Stimulated activated CD4-positive, alpha-beta T cell treated with anti-CD3 and anti-CD28 coated beads, TNF-alpha, amount 100 ng/mL, for 24 hours (primary cell): ENCODE results near the gene MEGF9.
A peak's percentile ranks its signal among the peaks of the same experiment; 100 is the strongest.
"Not testable (repeated sequence)": the region's sequence is repeated elsewhere in the genome, so short reads cannot be mapped to it uniquely, and the experiment has no call there.

Experiments
- DNase-seq, 3 experiments: peaks; one replicate each; pipeline ENCODE4 v3.0.0-alpha.2; 2020; ENCODE audit warnings: low read depth in 3 of 3

MEGF9 gene

GRCh38 chr9:120714088-120714845, at the start of gene MEGF9:
MEGF9 (minus strand) TSS chr9:120714470; CDS start chr9:120714358, 112 bp downstream.
- DNase-seq = peak; percentile 90 to 97 (median 94)

DNA sequence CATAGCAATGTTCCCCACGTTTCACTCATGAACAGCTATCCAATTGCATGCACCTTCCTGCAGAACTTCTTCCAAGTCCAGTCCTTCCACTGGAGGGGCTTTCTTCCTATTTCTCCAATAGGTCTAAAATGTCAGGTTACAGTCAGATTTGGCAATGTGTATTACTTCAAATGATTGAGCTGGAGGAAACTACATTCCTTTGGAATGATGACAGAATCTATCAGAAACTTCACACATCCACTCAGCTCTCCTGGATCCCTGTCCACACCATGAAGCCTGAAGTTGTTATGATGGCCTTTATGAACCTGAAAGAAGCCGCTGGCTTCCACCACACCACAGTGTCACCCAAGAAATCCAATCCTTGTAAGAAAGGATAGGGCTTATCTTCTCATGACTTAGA, 46.7 kb upstream of the MEGF9 start:
- no peak for DNase-seq

- DNase-seq = no peak
Observed at GRCh38 chr9:120759755-120760400, 45.6 kb upstream of the MEGF9 start.

- DNase-seq = no peak
Observed at GRCh38 chr9:120758544-120758943, 44.3 kb upstream of the MEGF9 start.

GRCh38 chr9:120757026-120757913, 43.0 kb upstream of the MEGF9 start:
- DNase-seq = no peak

- DNase-seq = no peak
Observed at GRCh38 chr9:120756531-120756930, 42.3 kb upstream of the MEGF9 start.

- peak; percentile 45 to 68 (median 46) for DNase-seq
Observed at GRCh38 chr9:120755810-120756434, 41.7 kb upstream of the MEGF9 start.

DNA sequence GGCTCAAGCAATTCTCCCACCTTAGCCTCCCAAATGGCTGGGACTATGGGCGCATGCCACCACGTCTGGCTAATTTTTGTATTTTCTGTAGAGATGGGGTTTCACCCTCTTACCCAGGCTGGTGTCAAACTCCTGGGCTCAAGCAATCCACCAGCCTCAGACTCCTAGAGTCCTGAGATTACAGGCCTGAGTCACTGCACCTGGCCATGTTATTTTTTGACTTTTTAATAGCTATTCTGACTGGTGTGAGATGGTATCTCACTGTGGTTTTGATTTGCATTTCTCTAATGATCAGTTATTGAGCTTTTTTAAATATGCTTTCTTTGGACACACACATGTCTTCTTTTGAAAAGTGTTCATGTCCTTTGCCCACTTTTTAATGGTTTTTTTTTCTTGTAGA, 40.8 kb upstream of the MEGF9 start:
- DNase-seq = no peak

- DNase-seq = no peak
Observed at GRCh38 chr9:120750421-120750820, 36.2 kb upstream of the MEGF9 start.

- not testable (repeated sequence) for DNase-seq
Observed at GRCh38 chr9:120746366-120746765, 32.1 kb upstream of the MEGF9 start.

DNA sequence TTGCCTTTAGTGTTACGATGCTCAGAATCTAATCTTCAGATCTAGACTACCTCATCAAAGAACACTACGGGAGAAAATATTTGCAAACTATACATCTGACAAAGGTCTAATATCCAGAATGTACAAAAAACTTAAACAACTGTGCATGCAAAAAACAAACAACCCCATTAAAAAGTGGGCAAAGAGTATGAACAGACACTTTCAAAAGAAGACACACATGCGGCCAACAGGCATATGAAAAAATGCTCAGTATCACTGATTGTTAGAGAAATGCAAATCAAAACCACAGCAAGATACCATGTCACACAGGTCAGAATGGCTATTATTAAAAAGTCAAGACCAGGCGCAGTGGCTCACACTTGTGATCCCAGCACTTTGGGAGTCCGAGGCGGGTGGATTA, 31.0 kb upstream of the MEGF9 start:
- DNase-seq = no peak

- peak in 1 of 3 experiments; percentile 11 for DNase-seq
Observed at GRCh38 chr9:120742951-120743416, 28.7 kb upstream of the MEGF9 start.

- no peak for DNase-seq
Observed at GRCh38 chr9:120741701-120742100, 27.4 kb upstream of the MEGF9 start.

- DNase-seq = no peak
Observed at GRCh38 chr9:120741191-120741590, 26.9 kb upstream of the MEGF9 start.

DNA sequence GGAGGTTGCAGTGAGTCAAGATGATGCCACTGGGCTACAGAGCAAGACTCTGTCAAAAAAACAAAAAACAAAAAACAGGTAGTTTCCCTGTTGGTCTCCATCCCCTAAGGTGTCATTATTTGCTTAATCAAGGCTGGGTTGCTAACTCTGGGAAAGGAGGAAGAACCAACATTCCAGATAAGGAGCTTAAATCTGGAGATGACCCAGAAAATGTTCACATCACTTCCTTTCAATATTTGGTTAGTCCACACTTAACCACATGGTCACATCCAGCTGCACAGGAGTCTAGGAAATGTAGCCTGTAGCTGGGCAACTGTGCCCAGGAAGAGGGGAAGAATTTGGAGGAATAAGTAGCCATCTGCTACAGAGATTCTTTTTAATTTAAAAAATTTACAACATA, 25.9 kb upstream of the MEGF9 start:
- no peak for DNase-seq

- DNase-seq = no peak
Observed at GRCh38 chr9:120737416-120738165, 23.3 kb upstream of the MEGF9 start.

DNA sequence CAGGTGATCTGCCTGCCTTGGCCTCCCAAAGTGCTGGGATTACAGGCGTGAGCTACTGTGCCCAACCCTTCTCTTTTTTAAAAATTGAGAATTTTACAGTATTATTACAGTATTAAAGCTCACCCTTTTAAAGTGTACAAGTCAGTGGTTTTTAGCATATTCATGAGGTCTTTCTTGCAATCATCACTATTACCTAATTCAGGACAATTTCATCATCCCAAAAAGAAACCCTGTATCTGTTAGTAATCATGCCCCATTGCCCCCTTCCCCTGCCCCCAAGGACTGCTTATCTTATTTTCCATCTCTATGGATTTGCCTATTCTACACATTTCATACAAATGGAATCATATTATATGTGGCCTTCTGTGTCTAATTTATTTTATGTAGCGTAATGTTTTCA, 22.6 kb upstream of the MEGF9 start:
- no peak for DNase-seq

GRCh38 chr9:120735415-120736126, 21.3 kb upstream of the MEGF9 start:
- no peak for DNase-seq

- DNase-seq = no peak
Observed at GRCh38 chr9:120734607-120735410, 20.5 kb upstream of the MEGF9 start.

DNA sequence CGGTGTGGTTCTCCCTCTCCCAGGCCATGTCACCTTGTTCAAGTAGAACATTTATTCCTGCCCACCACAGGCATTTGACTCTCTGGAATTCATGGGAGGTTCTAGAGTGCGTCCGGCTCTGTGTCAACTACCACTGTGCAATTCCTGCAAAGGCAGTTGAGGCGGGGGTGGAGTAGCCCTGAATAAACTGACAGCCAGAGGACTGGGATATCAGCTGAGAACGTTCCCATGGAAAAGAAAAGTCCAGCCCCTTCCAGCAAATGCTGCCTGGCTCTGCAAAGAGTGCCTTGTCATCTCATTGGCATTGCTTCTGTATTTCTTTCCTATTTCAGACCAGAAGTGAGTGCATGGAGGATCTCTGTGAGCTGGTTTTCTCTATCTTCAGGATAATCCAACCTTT, 18.9 kb upstream of the MEGF9 start:
- DNase-seq = no peak
